Testis (tissue), 3 donors: ENCODE measurements around the gene LYRM9. TPM values are rescaled to one million over a fixed set of nuclear protein-coding genes. Genes with fewer than 3 reads are reported as not detected.

Experiments used
- DNase-seq: peaks from one replicate; pipeline ENCODE4 v3.0.0-alpha.2; 2019
- H3K27ac ChIP-seq, 2 donors: fragments of 200-600 bp; sonication (generic); one replicate each; pipeline ENCODE4 v1.5.1; 2019
- H3K27me3 ChIP-seq: fragments of 200-600 bp; sonication (generic); one replicate; pipeline ENCODE4 v1.5.1; 2019
- H3K36me3 ChIP-seq: fragments of 200-600 bp; sonication (generic); one replicate; pipeline ENCODE4 v1.5.1; 2017; ENCODE audit warnings: low read depth; ENCODE audit errors: missing control alignments
- H3K4me1 ChIP-seq: fragments of 200-600 bp; sonication (generic); one replicate; pipeline ENCODE4 v1.5.1; 2019
- H3K4me3 ChIP-seq, 2 donors: fragments of 200-600 bp; sonication (generic); one replicate each; pipeline ENCODE4 v1.5.1; 2017 to 2019
- H3K9me3 ChIP-seq: fragments of 200-600 bp; sonication (generic); one replicate; pipeline ENCODE4 v1.5.1; 2017
- CTCF ChIP-seq, 3 experiments: fragments of 450-650 bp in 2 of 3; fragments of 200-600 bp in 1 of 3; sonication (generic) in 1 of 3; IDR thresholded peaks; one replicate each; pipeline ENCODE4 v1.5.1; 2016 to 2019; ENCODE audit warnings: antibody characterized with exemption in 3 of 3, mild to moderate bottlenecking in 2 of 3, moderate library complexity in 1 of 3
- POLR2A ChIP-seq: fragments of 450-650 bp; IDR thresholded peaks from one replicate; pipeline ENCODE4 v1.6.1; 2017; ENCODE audit warnings: antibody characterized with exemption, mild to moderate bottlenecking, moderate library complexity
- WGBS, 2 donors: methylation state at CpG; one replicate each; pipeline ENCODE4 v1.1.5; 2018; 5-methylcytosine and 5-hydroxymethylcytosine counted together
- intact Hi-C: fragments of 100-400 bp; cut with DNase I; formaldehyde crosslinking; loops from one replicate; pipeline ENCODE4 v1.15.1; 2023; ENCODE audit warnings: low total_unique reads
- polyA plus RNA-seq: library from polyadenylated mRNA; stranded (reverse); fragments of 350-450 nt; fragmentation: Illumina TruSeq; extraction: RNeasy Lipid Tissue Mini Kit (QIAGEN cat#74804); gene quantifications from one replicate; pipeline ENCODE4 v1.2.3, GENCODE V29; 2014; ENCODE audit warnings: low read depth, low replicate concordance; ENCODE audit not compliant: insufficient read depth
- total RNA-seq, 2 donors: library from RNA; depleted of rRNA; stranded (reverse); fragments of >200 nt; gene quantifications; one replicate each; pipeline ENCODE4 v1.2.3, GENCODE V29; 2016

LYRM9 gene
- total and polyA plus RNA-seq, 3 donors from 2014 or later: 31.6 to 60.2 (median 42.9) TPM

- WGBS, 2 donors: 41 to 56% methylated on average over 3 of the region's 3 CpGs
- intact Hi-C loops: no loop called here
These were observed 13.5 kb upstream of the LYRM9 start for GRCh38 chr17:27906623-27907022.

GRCh38 chr17:27906226-27906580 lies 13.0 kb upstream of the LYRM9 start:
- H3K27ac ChIP-seq: no peak overlapping the region
- H3K27me3 ChIP-seq: no peaks in the 10 kb centered on the region
- no peaks in the 10 kb centered on the region for H3K36me3 ChIP-seq
- no peak overlapping the region for H3K4me3 ChIP-seq
- TF ChIP-seq POLR2A (no peak), CTCF (IDR thresholded peaks at IDR 0.05) (no peak)
- no peak for DNase-seq
- intact Hi-C loops: no loop called here
- H3K4me1 ChIP-seq: peaks cover 7% of the 10 kb centered on the region
- H3K9me3 ChIP-seq: no peaks in the 10 kb centered on the region

More at GRCh38 chr17:27906623-27907022, 13.5 kb upstream of the LYRM9 start:
- TF ChIP-seq POLR2A: no peak
- TF ChIP-seq CTCF (IDR thresholded peaks at IDR 0.05): no peak
- Histone ChIP-seq H3K4me3 (no peak overlapping the region), H3K36me3 (no peaks in the 10 kb centered on the region), H3K27ac (no peak overlapping the region), H3K27me3 (no peaks in the 10 kb centered on the region), H3K4me1 (peaks cover 7% of the 10 kb centered on the region), H3K9me3 (no peaks in the 10 kb centered on the region)
- no peak for DNase-seq

GRCh38 chr17:27905447-27906225 lies 12.5 kb upstream of the LYRM9 start:
- intact Hi-C loops: no loop called here
- Histone ChIP-seq H3K27ac (no peak overlapping the region), H3K9me3 (no peaks in the 10 kb centered on the region), H3K36me3 (no peaks in the 10 kb centered on the region), H3K4me3 (no peak overlapping the region), H3K4me1 (peaks cover 7% of the 10 kb centered on the region), H3K27me3 (no peaks in the 10 kb centered on the region)
- DNase-seq: no peak
- WGBS, 2 donors: 52 to 57% methylated on average over 9 of the region's 9 CpGs
- TF ChIP-seq CTCF (IDR thresholded peaks at IDR 0.05) (no peak), POLR2A (no peak)

- H3K4me3 ChIP-seq: no peak overlapping the region
- H3K27ac ChIP-seq: no peak overlapping the region
- no peaks in the 10 kb centered on the region for H3K36me3 ChIP-seq
- no peaks in the 10 kb centered on the region for H3K27me3 ChIP-seq
- H3K9me3 ChIP-seq: no peaks in the 10 kb centered on the region
- 87 to 93% methylated on average over 5 of the region's 5 CpGs for WGBS, 2 donors
- H3K4me1 ChIP-seq: peaks cover 7% of the 10 kb centered on the region
- intact Hi-C loops: no loop called here
- TF ChIP-seq POLR2A (no peak), CTCF (IDR thresholded peaks at IDR 0.05) (no peak)
- DNase-seq: no peak
These were observed 11.6 kb upstream of the LYRM9 start for GRCh38 chr17:27904534-27905446.
